B cell (primary cell): ENCODE data around the gene CAMK4. TPM values are rescaled to one million over a fixed set of nuclear protein-coding genes. Genes with fewer than 3 reads are reported as not detected.

Experiments used
- ATAC-seq: fragments of 200-7000 bp; cut with Tn5 transposase; one replicate; pipeline ENCODE4 v1.10.0; 2021; ENCODE audit warnings: low read depth, mild to moderate bottlenecking, moderate number of reproducible peaks, moderate library complexity
- CTCF ChIA-PET: fragments of 350-600 bp; sonication (Branson Sonifier 250); formaldehyde crosslinking; loops from one replicate; lab custom pipeline; 2021; ENCODE audit warnings: antibody characterized with exemption, inconsistent platforms; lab: Charles Lee
- POLR2A ChIA-PET: fragments of 350-600 bp; sonication (Branson Sonifier 250); formaldehyde crosslinking; loops from one replicate; lab custom pipeline; 2021; ENCODE audit warnings: antibody characterized with exemption; lab: Charles Lee
- DNase-seq: peaks from one replicate; pipeline ENCODE4 v3.0.0; 2013
- H2AFZ ChIP-seq: 2 replicates; pipeline ENCODE4 v1.6.1; 2012; ENCODE audit warnings: mild to moderate bottlenecking, low read depth, low read length; ENCODE audit not compliant: insufficient read depth, poor library complexity, severe bottlenecking
- H3K27ac ChIP-seq, 2 donors: 1 replicate in 1 of 2; 2 replicates in 1 of 2; pipeline ENCODE4 v1.5.1; 2012 to 2013; ENCODE audit warnings: low read length in 2 of 2, mild to moderate bottlenecking in 2 of 2, moderate library complexity in 1 of 2
- H3K27me3 ChIP-seq, 4 experiments: fragments of 200-600 bp in 1 of 4; sonication (generic) in 1 of 4; replicated peaks in 1 of 4; 1 replicate in 2 of 4; 2 replicates in 2 of 4; pipeline versions ENCODE4 v1.6.1 to v1.7.0; 2013 to 2016; ENCODE audit warnings: low read length in 3 of 4, mild to moderate bottlenecking in 2 of 4, mixed read lengths in 1 of 4, moderate library complexity in 1 of 4; ENCODE audit not compliant: insufficient read depth in 4 of 4, control insufficient read depth in 3 of 4; ENCODE audit errors: control extremely low read depth in 1 of 4
- H3K36me3 ChIP-seq, 2 experiments: replicated peaks in 1 of 2; 1 replicate in 1 of 2; 2 replicates in 1 of 2; pipeline versions ENCODE4 v1.6.1 to v1.7.1; 2013; ENCODE audit warnings: low read length in 1 of 2; ENCODE audit not compliant: insufficient read depth in 2 of 2, control insufficient read depth in 1 of 2; ENCODE audit errors: control extremely low read depth in 1 of 2, extremely low read depth in 1 of 2
- H3K4me1 ChIP-seq, 2 donors: fragments of 200-600 bp in 1 of 2; sonication (generic) in 1 of 2; 1 replicate in 1 of 2; 2 replicates in 1 of 2; pipeline versions ENCODE4 v1.5.1 to v1.6.1; 2013 to 2017; ENCODE audit warnings: low read length in 2 of 2; ENCODE audit not compliant: control insufficient read depth in 2 of 2, insufficient read depth in 2 of 2
- H3K4me2 ChIP-seq: replicated peaks from 2 replicates; pipeline ENCODE3; 2012; ENCODE audit warnings: mild to moderate bottlenecking, low read depth, low read length; ENCODE audit not compliant: poor library complexity, severe bottlenecking
- H3K4me3 ChIP-seq, 5 experiments: fragments of 200-600 bp in 1 of 5; sonication (generic) in 1 of 5; 1 replicate in 3 of 5; 2 replicates in 2 of 5; pipeline versions ENCODE4 v1.5.1 to v1.7.0; 2011 to 2016; ENCODE audit warnings: low read length in 4 of 5, mild to moderate bottlenecking in 4 of 5, low read depth in 2 of 5, control low read depth in 1 of 5, moderate library complexity in 1 of 5; ENCODE audit not compliant: insufficient read depth in 1 of 5; ENCODE audit errors: control extremely low read depth in 1 of 5, extremely low read depth in 1 of 5
- H3K79me2 ChIP-seq: fragments of 200-600 bp; sonication (generic); one replicate; pipeline ENCODE4 v1.6.0; 2016; ENCODE audit warnings: low read length; ENCODE audit not compliant: control insufficient read depth, insufficient read depth
- H3K9ac ChIP-seq: fragments of 200-600 bp; sonication (generic); 2 replicates; pipeline ENCODE4 v1.6.1; 2017; ENCODE audit warnings: mild to moderate bottlenecking, low read length, moderate library complexity
- H3K9me3 ChIP-seq, 3 donors: one replicate each; pipeline versions ENCODE4 v1.6.1 to v1.7.1; 2013; ENCODE audit warnings: low read length in 2 of 3; ENCODE audit not compliant: control insufficient read depth in 2 of 3, insufficient read depth in 1 of 3; ENCODE audit errors: control extremely low read depth in 1 of 3
- H4K20me1 ChIP-seq: 2 replicates; pipeline ENCODE4 v1.6.0; 2012; ENCODE audit warnings: mild to moderate bottlenecking, low read length; ENCODE audit not compliant: insufficient read depth, control insufficient read depth, poor library complexity, severe bottlenecking
- H3K27ac Mint-ChIP-seq: one replicate; pipeline ENCODE4 v1.8.0; 2021; ENCODE audit warnings: mixed read lengths
- H3K27me3 Mint-ChIP-seq: one replicate; pipeline ENCODE4 v1.8.0; 2021; ENCODE audit warnings: mixed read lengths
- H3K4me1 Mint-ChIP-seq: one replicate; pipeline ENCODE4 v1.8.0; 2021; ENCODE audit warnings: mixed read lengths
- H3K4me3 Mint-ChIP-seq: one replicate; pipeline ENCODE4 v1.8.0; 2021; ENCODE audit warnings: mixed read lengths
- H3K9me3 Mint-ChIP-seq: one replicate; pipeline ENCODE4 v1.8.0; 2022; ENCODE audit warnings: mixed read lengths; ENCODE audit not compliant: insufficient read depth
- CTCF ChIP-seq: fragments of 200-600 bp; IDR thresholded peaks from one replicate; pipeline ENCODE4 v1.8.0; 2022; ENCODE audit warnings: antibody characterized with exemption, mild to moderate bottlenecking
- EZH2 ChIP-seq: IDR thresholded peaks from 2 replicates; pipeline ENCODE4 v1.6.1; 2012; ENCODE audit warnings: borderline replicate concordance, low read depth, mild to moderate bottlenecking, moderate library complexity, low read length; ENCODE audit not compliant: insufficient read depth, poor library complexity, severe bottlenecking
- WGBS: methylation state at CpG from one replicate; pipeline ENCODE4 v1.1.5; 2013; ENCODE audit warnings: missing lambda C conversion rate; ENCODE audit not compliant: insufficient coverage; 5-methylcytosine and 5-hydroxymethylcytosine counted together
- intact Hi-C: fragments of 100-400 bp; cut with micrococcal nuclease; formaldehyde crosslinking; loops from one replicate; pipeline ENCODE4 v1.10.0; 2022
- polyA plus RNA-seq: library from polyadenylated mRNA; depleted of rRNA; stranded (reverse); fragments of >200 nt; gene quantifications from 2 replicates; pipeline ENCODE4 v1.2.3, GENCODE V29; 2012
- total RNA-seq, 2 donors: library from RNA; stranded (reverse); fragments of 120-200 nt in 1 of 2; gene quantifications; 1 replicate in 1 of 2; 2 replicates in 1 of 2; pipeline versions ENCODE4 v1.2.3 to v1.2.4, GENCODE V29; 2013 to 2022

The CAMK4 gene
- total and polyA plus RNA-seq, 2 donors (not counting 1 experiment from before 2014, with no cell fraction given), result 0.78 to 4.8 TPM

DNA sequence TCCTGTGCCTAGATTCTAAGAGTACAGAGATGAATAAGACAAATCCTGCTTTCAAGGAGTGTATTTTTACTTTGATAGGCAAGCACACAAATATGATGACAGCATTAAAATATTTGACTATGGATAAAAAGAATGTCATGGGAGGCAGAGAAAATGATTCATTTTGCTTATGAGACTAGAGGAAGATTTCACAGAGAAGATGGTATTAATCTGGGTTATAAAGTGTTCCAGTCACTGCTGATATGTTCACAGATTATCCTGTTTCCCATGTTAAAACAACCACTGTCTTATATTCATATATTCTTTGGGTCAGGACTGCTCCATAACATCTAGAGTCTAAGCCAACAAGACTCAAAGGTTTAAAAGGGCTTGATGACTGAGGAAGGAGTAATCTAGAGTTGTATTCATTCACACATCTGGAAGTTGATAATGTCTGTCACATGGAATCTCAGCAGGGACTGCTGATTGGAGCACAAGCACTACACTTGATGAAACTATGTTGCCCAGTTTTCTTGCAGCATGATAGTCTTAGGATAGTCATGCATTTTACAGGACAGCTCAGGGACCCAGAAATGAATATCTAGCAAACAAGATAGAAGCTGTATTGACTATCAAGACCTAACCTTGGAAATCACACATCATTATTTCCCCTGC, 208.8 kb downstream of the CAMK4 start:
- intact Hi-C loops, result no loop called here

DNA sequence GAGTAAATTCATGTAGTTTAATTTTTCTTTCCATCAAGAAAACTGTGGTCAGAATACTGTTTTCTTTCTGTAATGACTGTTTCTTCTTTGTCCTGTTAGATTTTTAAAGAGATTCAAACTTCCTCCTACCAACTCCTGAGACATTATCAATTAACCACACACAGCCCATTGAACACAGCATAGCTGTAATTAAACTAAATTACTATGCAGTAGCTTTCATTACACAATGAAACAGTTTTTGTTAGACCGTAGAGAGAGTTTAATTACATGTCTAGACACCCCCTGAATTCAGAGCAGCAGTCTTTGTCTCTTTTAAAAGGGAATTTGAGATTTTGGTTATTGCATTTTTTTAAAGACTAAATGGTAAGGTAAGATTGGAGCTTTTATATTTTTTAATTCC, 210.6 kb downstream of the CAMK4 start:
- H3K27me3 Mint-ChIP-seq, result no peaks in the 10 kb centered on the region
- Histone ChIP-seq H3K9ac (no peak overlapping the region), H3K4me1 (no peaks in the 10 kb centered on the region), H3K27me3 (no peaks in the 10 kb centered on the region), H4K20me1 (no peaks in the 10 kb centered on the region), H3K36me3 (no peaks in the 10 kb centered on the region), H3K9me3 (no peaks in the 10 kb centered on the region), H2AFZ (no peak overlapping the region), H3K27ac (no peak overlapping the region), H3K4me3 (no peak overlapping the region), H3K79me2 (no peaks in the 10 kb centered on the region), H3K4me2 (no peak overlapping the region)
- no peaks in the 10 kb centered on the region for H3K4me1 Mint-ChIP-seq
- H3K9me3 Mint-ChIP-seq, result peaks cover 3% of the 10 kb centered on the region
- H3K4me3 Mint-ChIP-seq, result no peak overlapping the region
- POLR2A ChIA-PET, result no interaction called here
- no peak for DNase-seq
- CTCF ChIA-PET, result interaction anchor here (0.5 kb wide), 1 partner anchor 20 kb away, joined by 3 read pairs; no protein-coding TSS in a partner anchor
- WGBS, result no CpG with 5 or more reads among the region's 1 CpG
- TF ChIP-seq CTCF, result no peak
- no peak for TF ChIP-seq EZH2
- intact Hi-C loops, result no loop called here
- no peak overlapping the region for H3K27ac Mint-ChIP-seq
- no peak for ATAC-seq

More for the DNA sequence above, 208.8 kb downstream of the CAMK4 start:
- Mint-ChIP-seq H3K9me3 (peaks cover 3% of the 10 kb centered on the region), H3K4me1 (no peaks in the 10 kb centered on the region), H3K4me3 (no peak overlapping the region), H3K27ac (no peak overlapping the region), H3K27me3 (no peaks in the 10 kb centered on the region)
- H4K20me1 ChIP-seq, result no peaks in the 10 kb centered on the region
- no peaks in the 10 kb centered on the region for H3K9me3 ChIP-seq
- H3K4me3 ChIP-seq, result no peak overlapping the region
- no peak overlapping the region for H3K4me2 ChIP-seq
- no peak overlapping the region for H3K9ac ChIP-seq
- CTCF ChIA-PET, result no interaction called here
- ATAC-seq (no peak), DNase-seq (no peak)
- no peaks in the 10 kb centered on the region for H3K4me1 ChIP-seq
- no peaks in the 10 kb centered on the region for H3K36me3 ChIP-seq
- H3K27ac ChIP-seq, result no peak overlapping the region
- H2AFZ ChIP-seq, result no peak overlapping the region
- TF ChIP-seq EZH2 (no peak), CTCF (no peak)
- POLR2A ChIA-PET, result no interaction called here
- no peaks in the 10 kb centered on the region for H3K27me3 ChIP-seq
- H3K79me2 ChIP-seq, result no peaks in the 10 kb centered on the region
